Esophagus muscularis mucosa (tissue), 4 donors: ENCODE results near the gene N4BP2L2. TPM values are rescaled to one million over a fixed set of nuclear protein-coding genes. Genes with fewer than 3 reads are reported as not detected.

Source experiments
- DNase-seq: peaks from one replicate; pipeline ENCODE4 v3.0.0-alpha.2; 2017; ENCODE audit errors: extremely low spot score
- H3K27ac ChIP-seq, 4 donors: fragments of 200-600 bp; sonication (generic); replicated peaks in 1 of 4; 1 replicate in 3 of 4; 2 replicates in 1 of 4; pipeline ENCODE4 v1.5.1; 2016 to 2019; ENCODE audit warnings: mild to moderate bottlenecking in 1 of 4
- H3K27me3 ChIP-seq, 4 donors: fragments of 200-600 bp; sonication (generic); one replicate each; pipeline versions ENCODE4 v1.5.1 to v1.6.0; 2016 to 2019
- H3K36me3 ChIP-seq, 4 donors: fragments of 200-600 bp; sonication (generic); one replicate each; pipeline ENCODE4 v1.5.1; 2016 to 2019
- H3K4me1 ChIP-seq, 4 donors: fragments of 200-600 bp; sonication (generic); one replicate each; pipeline ENCODE4 v1.5.1; 2016 to 2019
- H3K4me3 ChIP-seq, 4 donors: fragments of 200-600 bp; sonication (generic); 1 replicate in 2 of 4; 2 replicates in 2 of 4; pipeline ENCODE4 v1.5.1; 2016 to 2019; ENCODE audit warnings: mild to moderate bottlenecking in 4 of 4, moderate library complexity in 1 of 4
- H3K9me3 ChIP-seq, 4 donors: fragments of 200-600 bp; sonication (generic); 1 replicate in 3 of 4; 2 replicates in 1 of 4; pipeline ENCODE4 v1.5.1; 2016 to 2019
- EP300 ChIP-seq: sonication (generic); formaldehyde crosslinking; IDR thresholded peaks from one replicate; pipeline ENCODE4 v1.6.1; 2017; ENCODE audit warnings: antibody characterized with exemption
- POLR2A ChIP-seq: fragments of 450-650 bp; IDR thresholded peaks from one replicate; pipeline ENCODE4 v1.6.1; 2017; ENCODE audit warnings: antibody characterized with exemption, moderate library complexity, mild to moderate bottlenecking, low read depth
- POLR2AphosphoS5 ChIP-seq, 2 donors: sonication (generic); formaldehyde crosslinking; IDR thresholded peaks; one replicate each; pipeline ENCODE4 v1.6.1; 2017; ENCODE audit warnings: antibody characterized with exemption in 2 of 2
- WGBS: methylation state at CpG from one replicate; pipeline ENCODE4 v1.1.5; 2018; 5-methylcytosine and 5-hydroxymethylcytosine counted together
- intact Hi-C: fragments of 100-400 bp; cut with DNase I; formaldehyde crosslinking; loops from one replicate; pipeline ENCODE4 v1.15.1; 2023
- total RNA-seq, 4 donors: library from RNA; depleted of rRNA; stranded (reverse); fragments of >200 nt; gene quantifications; one replicate each; pipeline versions ENCODE4 v1.1.0 to v1.2.1, GENCODE V29; 2016
- TF ChIP-seq, protein P1 (sequence below), 3 experiments: fragments of 200-600 bp in 2 of 3; fragments of 450-650 bp in 1 of 3; sonication (generic) in 2 of 3; IDR thresholded peaks; one replicate each; pipeline ENCODE4 v1.5.1; 2017 to 2019; ENCODE audit warnings: antibody characterized with exemption in 3 of 3, mild to moderate bottlenecking in 2 of 3, moderate library complexity in 1 of 3

Gene N4BP2L2
- total RNA-seq, 4 donors from 2014 or later, result 81.2 to 198 (median 106) TPM

DNA sequence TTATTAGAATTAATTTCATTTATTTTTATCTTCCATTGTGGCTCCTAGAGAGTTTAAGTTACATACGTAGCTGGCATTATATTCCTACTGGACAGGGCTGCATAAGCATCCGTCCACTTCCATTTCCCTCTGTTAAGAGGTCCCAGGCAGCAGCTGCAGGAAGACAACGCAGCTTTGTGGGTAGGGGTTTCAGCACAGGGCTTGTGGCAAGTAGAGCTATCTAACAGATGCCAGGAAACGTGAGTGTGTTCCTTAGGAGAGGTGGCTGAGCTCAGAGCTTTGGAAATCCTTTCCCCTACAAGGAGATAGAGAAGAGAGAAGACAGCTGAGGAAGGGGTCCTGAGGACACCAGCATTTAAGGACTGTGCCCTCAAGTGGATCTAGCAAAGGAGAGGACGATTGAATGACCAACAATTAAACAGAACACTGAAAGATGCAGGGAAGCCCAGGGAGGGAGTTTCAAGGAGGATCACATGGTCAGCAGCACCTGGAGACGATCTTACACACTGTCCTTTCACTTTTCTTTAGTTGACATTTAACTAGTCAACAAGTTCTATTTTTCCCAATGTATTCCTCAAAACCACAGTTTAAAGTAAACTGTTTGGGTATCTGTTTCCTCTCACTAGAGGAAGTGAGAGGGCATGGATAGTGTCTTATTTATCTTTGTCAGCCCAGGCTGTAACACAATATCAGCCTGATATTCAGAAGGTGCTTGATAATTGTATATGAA is 108.4 kb downstream of the N4BP2L2 start:
- no peak for TF ChIP-seq EP300
- no peak for TF ChIP-seq POLR2AphosphoS5 (IDR thresholded peaks at IDR 0.05)
- TF ChIP-seq, protein P1, sequence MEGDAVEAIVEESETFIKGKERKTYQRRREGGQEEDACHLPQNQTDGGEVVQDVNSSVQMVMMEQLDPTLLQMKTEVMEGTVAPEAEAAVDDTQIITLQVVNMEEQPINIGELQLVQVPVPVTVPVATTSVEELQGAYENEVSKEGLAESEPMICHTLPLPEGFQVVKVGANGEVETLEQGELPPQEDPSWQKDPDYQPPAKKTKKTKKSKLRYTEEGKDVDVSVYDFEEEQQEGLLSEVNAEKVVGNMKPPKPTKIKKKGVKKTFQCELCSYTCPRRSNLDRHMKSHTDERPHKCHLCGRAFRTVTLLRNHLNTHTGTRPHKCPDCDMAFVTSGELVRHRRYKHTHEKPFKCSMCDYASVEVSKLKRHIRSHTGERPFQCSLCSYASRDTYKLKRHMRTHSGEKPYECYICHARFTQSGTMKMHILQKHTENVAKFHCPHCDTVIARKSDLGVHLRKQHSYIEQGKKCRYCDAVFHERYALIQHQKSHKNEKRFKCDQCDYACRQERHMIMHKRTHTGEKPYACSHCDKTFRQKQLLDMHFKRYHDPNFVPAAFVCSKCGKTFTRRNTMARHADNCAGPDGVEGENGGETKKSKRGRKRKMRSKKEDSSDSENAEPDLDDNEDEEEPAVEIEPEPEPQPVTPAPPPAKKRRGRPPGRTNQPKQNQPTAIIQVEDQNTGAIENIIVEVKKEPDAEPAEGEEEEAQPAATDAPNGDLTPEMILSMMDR (IDR thresholded peaks at IDR 0.05), result no peak
- TF ChIP-seq POLR2A, result no peak
- peaks cover 0 to 35% (median 11%) of the 10 kb centered on the region in 4 donors for H3K36me3 ChIP-seq
- intact Hi-C loops, result no loop called here
- H3K4me3 ChIP-seq, result no peak overlapping the region
- no peak for DNase-seq
- H3K27me3 ChIP-seq, result no peaks in the 10 kb centered on the region
- WGBS, result 53% methylated on average over 6 of the region's 6 CpGs
- peaks cover 18 to 33% (median 27%) of the 10 kb centered on the region in 4 donors for H3K4me1 ChIP-seq
- no peak overlapping the region for H3K27ac ChIP-seq
- H3K9me3 ChIP-seq, result no peaks in the 10 kb centered on the region

DNA sequence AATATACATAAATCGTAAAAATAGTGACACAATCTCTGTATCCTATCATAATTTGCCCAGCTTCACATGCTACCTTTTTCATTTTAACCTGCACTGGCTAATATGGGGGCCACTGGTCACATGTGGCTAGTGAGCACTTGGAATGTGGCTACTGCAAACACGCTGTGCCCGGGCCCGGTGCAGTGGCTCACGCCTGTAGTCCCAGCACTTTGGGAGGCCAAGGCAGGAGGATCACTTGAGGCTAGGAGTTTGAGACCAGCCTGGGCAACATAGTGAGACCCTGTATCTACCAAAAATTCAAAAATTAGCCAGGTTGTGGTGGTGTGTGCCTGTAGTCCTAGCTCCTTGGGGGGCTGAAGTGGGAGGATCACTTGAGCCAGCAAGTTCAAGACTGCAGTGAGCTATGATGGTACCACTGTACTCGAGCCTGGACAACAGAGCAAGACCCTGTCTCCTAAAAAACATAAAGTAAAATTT is 109.1 kb downstream of the N4BP2L2 start:
- Histone ChIP-seq H3K9me3 (no peaks in the 10 kb centered on the region), H3K4me1 (peaks cover 18 to 34% (median 29%) of the 10 kb centered on the region in 4 donors), H3K4me3 (no peak overlapping the region), H3K27ac (peak overlapping the region in 3 of 4 donors; percentile 89 to 92 (median 91)), H3K36me3 (peaks cover 0 to 28% (median 7%) of the 10 kb centered on the region in 4 donors), H3K27me3 (no peaks in the 10 kb centered on the region)
- TF ChIP-seq POLR2AphosphoS5 (IDR thresholded peaks at IDR 0.05), result no peak
- TF ChIP-seq EP300, result no peak
- TF ChIP-seq, protein P1 (IDR thresholded peaks at IDR 0.05), result no peak
- TF ChIP-seq POLR2A, result no peak
- intact Hi-C loops, result loop anchor here (5.0 kb wide), 1 partner anchor 108 kb away; the partner anchor contains the start of gene N4BP2L2
- WGBS, result 96% methylated on average over 6 of the region's 6 CpGs
- DNase-seq, result no peak

DNA sequence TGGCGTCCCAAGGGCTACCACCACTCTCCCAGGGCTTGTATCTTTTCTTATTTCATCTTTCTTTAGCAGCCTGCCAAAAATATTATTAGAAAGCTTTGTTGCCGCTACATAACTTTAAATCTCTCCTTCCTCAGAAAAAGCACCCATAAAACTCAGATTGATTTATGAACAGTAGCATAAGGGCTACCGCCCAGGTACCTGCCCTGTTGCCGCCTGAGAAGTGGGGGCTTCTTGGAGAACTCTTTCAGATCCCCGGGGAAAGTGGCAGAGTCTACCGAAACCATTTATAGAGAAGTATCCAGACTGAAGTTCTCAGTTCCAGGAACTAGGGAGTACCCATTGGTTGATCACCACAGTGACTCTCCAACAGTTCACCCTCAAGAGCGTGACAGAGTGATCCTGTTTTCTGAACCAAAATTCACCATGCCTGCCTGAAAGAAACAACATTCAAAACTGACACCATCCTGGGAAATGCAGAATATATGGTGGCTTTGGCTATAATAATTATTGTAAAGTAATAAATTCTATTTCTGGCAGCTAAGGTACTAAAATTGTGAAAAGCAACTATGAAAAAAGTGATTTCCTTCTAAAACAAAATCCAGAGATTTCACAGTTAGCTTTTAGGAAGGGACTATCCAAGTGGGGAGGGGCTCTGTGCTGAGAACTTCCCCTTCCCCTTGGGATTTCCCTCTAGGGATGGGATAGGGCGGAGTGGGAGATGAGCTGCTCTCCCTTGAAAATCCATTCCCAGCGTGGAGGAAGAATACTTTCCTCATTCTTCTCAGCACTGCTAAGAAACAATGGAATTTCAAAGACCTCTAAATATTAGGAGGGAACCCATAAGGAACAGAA is 109.8 kb downstream of the N4BP2L2 start:
- no peak for DNase-seq
- Histone ChIP-seq H3K27ac (peak overlapping the region; percentile 89 to 92 (median 91)), H3K36me3 (peaks cover 0 to 21% (median 7%) of the 10 kb centered on the region in 4 donors), H3K4me1 (peaks cover 18 to 40% (median 29%) of the 10 kb centered on the region in 4 donors), H3K4me3 (peak overlapping the region; percentile 87 to 92 (median 90)), H3K27me3 (no peaks in the 10 kb centered on the region), H3K9me3 (no peaks in the 10 kb centered on the region)
- intact Hi-C loops, result loop anchor here (5.0 kb wide), 1 partner anchor 108 kb away; the partner anchor contains the start of gene N4BP2L2
- 54% methylated on average over 9 of the region's 9 CpGs for WGBS
- TF ChIP-seq, protein P1 (IDR thresholded peaks at IDR 0.05), result no peak
- no peak for TF ChIP-seq EP300
- no peak for TF ChIP-seq POLR2AphosphoS5 (IDR thresholded peaks at IDR 0.05)
- TF ChIP-seq POLR2A, result no peak

DNA sequence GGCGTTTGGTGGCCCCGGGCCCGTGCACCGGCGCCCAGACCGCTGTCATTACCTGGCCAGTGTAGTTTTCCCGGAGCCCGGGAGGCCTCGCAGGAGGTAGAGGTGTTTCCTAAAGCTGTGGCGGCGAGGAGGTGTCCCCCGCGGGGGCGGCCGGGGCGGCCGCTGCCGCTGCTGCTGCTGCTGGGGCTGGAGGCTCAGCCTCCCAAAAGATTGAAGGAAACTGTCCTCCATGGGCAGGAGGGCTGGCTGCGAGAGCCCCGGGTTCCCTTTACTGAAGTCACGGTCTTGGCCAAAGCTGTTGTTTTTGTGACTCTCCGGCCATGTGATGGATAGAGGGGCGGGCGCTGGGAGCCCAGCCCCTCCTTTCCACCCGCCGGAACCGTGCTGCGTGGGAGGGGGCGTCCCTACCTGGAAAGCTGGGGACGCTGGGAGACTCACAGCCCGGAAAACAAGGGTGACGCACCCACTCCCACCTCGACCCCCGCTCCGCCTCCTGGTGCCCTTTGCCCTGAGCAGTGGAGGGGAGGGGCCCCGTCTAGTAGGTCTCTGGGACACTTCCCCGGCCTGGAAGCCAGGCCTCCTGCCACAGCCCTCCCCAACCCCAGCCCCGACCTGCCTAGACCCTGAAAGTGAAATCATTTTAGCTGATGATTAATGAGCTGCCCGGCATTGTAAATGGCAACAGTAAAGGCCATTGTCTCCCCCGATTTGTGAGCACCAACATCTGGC is 110.6 kb downstream of the N4BP2L2 start, which contains the start of gene N4BP2L1:
Gene N4BP2L1 (minus strand): TSS at position 279 of the 729 bp plus-strand sequence. CDS start 48 bp downstream, at position 231.
- DNase-seq, result peak; percentile 94
- WGBS, result 0% methylated on average over 2 of the region's 40 CpGs
- Histone ChIP-seq H3K36me3 (peaks cover 0 to 13% (median 7%) of the 10 kb centered on the region in 4 donors), H3K27me3 (no peaks in the 10 kb centered on the region), H3K9me3 (no peaks in the 10 kb centered on the region), H3K4me3 (peak within 1 kb of the TSS; percentile 87 to 92 (median 90)), H3K27ac (peak within 1 kb of the TSS; percentile 89 to 92 (median 91)), H3K4me1 (peaks cover 18 to 41% (median 29%) of the 10 kb centered on the region in 4 donors)
- intact Hi-C loops, result loop anchor here (5.0 kb wide), 1 partner anchor 109 kb away; the partner anchor contains the start of gene N4BP2L2
- TF ChIP-seq POLR2A (peak; percentile 75), POLR2AphosphoS5 (IDR thresholded peaks at IDR 0.05) (peak; percentile 94)
- TF ChIP-seq, protein P1 (IDR thresholded peaks at IDR 0.05), result no peak
